ENCODE measurements around the gene SERPINA6.
"Not testable (repeated sequence)": the region's sequence is repeated elsewhere in the genome, so short reads cannot be mapped to it uniquely, and the experiment has no call there.

The SERPINA6 gene

GRCh38 chr14:94320243-94320642 is 2.9 kb downstream of the SERPINA6 start:
- no peak for DNase-seq

- DNase-seq, result no peak
Measured at GRCh38 chr14:94317259-94317658, 5.9 kb downstream of the SERPINA6 start.

DNA sequence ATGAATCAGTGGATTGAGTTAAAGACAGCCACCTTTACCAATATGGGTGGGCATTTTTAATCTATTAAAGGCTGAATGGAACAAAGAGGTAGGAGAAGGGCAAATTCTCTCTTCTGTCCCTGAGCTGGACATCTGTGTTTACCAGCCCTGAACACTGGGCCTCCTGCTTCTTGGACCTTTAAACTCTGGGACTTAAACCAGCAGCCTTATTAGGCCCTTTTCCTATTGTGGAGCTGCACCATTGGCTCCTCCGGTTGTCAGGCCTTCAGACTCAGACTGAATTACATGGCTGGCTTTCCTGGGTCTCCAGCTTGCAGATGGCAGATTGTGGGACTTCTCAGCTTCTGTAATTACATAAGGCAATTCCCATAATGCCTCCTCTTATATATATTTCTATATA is 6.4 kb downstream of the SERPINA6 start:
- no peak for DNase-seq

- no peak for DNase-seq
Measured at GRCh38 chr14:94314890-94315289, 8.2 kb downstream of the SERPINA6 start.

DNA sequence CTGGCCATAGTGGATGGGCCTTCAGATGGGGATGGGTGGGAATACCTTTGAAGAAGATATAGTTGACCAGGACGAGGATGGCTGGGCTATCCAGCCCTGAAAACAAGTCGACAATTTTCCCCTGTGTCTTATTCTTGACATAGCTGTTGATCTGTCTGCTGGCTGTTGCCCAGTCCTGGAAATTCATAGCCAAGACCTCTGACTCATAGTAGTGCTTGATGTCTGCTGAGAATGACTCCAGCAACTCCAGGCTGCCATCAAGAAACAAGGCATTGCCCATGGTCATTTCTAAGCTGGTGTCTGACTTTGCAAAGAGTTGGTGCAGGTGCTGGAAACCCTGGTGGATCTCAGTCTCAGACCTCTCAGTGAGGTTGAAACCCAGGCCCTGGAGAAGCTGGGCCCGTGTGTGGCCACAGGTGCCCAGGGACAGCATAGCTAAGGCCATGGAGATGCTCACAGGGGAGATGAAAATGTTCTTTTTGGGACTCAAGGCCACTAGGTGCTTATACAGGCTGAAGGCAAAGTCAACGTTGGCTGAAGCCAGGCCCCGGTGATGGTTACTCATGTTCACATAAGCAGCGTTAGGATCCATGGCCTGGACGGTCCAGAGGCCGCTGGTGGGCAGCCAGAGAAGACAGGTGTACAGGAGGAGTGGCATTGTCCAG is 9.0 kb downstream of the SERPINA6 start:
- DNase-seq, result no peak

- DNase-seq, result no peak
Measured at GRCh38 chr14:94312481-94313246, 10.5 kb downstream of the SERPINA6 start.

GRCh38 chr14:94310248-94310647 is 12.9 kb downstream of the SERPINA6 start:
- DNase-seq, result no peak

- DNase-seq, result no peak
Measured at GRCh38 chr14:94309721-94310120, 13.4 kb downstream of the SERPINA6 start.

GRCh38 chr14:94307410-94307992 is 15.6 kb downstream of the SERPINA6 start:
- peak; percentile 7 for DNase-seq

GRCh38 chr14:94306047-94306978 is 16.8 kb downstream of the SERPINA6 start:
- no peak for DNase-seq

DNA sequence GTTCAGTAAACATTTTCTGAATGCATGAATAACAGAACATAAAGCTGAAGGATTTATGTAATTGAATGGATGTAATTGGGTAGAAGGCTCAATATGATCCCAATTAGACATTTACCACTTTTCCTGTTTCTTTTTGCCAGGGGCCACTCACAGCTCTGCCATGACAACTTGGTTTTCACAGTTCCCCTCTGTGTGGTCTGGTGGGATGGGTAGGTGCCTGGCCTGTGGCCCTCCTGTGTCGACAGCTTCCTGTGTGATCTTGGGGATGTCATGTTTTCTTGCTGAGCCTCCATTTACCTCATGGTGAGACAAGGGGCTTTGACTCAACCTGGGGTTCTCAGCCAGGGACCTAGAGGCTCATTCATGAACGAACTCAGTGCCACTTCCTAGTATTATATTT is 17.5 kb downstream of the SERPINA6 start:
- no peak for DNase-seq

GRCh38 chr14:94304243-94304642 is 18.9 kb downstream of the SERPINA6 start:
- DNase-seq, result no peak

DNA sequence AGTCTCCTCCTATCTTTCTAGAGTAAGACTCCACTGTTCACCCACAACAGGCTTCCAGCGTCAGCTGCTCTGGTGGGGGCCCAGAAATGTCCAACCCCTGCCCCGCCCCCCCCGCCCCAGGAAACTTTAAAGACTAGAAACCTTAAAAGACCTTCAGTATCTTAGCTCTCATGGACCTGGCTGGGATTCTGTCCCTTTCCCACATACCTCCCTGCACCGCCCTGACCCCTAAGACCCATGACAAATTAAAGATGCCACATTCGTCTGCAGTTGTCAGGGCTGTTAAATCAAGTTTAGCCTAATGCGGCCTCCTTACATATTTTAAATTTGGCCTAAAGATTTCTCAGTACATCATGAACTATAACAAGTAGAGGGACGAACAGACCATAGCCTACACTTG is 20.0 kb downstream of the SERPINA6 start:
- no peak for DNase-seq

- DNase-seq, result no peak
Measured at GRCh38 chr14:94298130-94298529, 25.0 kb downstream of the SERPINA6 start.

DNA sequence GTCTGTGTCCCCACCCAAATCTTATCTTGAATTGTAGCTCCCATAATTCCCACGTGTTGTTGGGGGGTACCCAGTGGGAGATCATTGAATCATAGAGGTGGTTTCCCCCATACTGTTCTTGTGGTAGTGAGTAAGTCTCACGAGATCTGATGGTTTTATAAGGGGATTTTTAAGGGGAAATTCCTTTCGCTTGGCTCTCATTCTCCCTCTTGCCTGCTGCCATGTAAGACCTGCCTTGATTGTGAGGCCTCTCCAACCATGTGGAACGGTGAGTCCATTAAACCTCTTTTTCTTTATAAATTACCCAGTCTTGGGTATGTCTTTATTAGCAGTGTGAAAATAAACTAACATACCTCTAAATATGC is 27.0 kb downstream of the SERPINA6 start:
- DNase-seq, result not testable (repeated sequence)

DNA sequence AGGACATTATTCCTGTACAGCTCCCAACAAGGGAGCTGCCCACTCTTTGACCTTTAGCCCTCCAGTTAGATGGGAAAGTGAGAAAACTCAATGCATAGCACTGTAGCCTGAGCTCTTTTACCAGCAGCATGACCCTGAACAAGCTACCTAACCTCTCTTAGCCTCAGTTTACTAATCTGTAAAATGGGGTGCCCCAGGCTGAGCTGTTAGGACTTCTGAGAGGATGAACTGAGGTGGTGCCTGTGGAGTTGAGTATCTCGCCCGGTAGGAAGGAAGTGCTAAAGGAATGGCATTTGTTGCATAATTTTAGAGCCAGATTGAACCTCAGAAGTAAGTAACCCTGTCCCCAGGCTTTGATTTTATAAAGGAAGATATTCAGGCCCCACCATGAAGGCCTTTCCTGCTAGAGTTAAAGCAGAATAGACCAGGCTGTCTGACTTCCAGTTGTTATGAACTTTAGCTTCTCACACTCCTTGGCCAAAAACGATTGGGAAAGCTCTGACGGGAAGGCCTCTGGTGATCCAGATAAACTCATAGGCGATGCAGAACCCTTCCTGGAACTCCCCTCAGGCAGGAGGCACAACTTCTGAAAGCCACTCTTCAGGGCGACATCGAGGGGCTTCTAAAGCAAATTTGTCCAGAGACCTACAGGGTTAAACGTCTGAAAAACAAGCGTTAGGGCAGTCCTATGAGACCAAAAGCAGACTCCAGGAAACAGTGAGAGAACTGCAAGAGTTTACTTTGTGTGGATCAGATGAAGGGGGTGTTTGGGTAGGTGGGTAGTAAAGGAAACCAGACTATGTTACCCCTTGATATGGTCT is 27.6 kb downstream of the SERPINA6 start:
- no peak for DNase-seq

GRCh38 chr14:94293578-94293924 is 29.6 kb downstream of the SERPINA6 start:
- DNase-seq, result no peak

GRCh38 chr14:94292872-94293577 is 30.1 kb downstream of the SERPINA6 start, which contains the start of gene SERPINA10:
TSS of gene SERPINA10 (minus strand) at chr14:94293268. CDS start at chr14:94290593, 2,675 bp downstream.
- no peak for DNase-seq

DNA sequence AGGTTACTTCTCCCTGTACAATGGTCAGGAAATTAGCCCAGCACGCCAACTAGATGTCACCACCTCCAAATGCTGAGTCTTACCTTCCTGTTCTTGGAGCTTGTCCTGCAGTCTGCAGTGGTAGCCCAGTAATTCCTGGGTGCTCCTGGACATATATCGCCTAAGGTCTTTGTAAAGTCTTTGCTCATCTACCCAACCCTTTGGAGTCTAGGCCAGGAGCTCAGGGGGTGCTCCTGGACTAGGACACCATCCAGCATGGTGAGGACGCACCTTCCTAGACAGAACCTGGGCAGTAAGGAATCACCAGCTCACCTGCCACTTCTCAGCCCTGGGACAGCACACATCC is 30.6 kb downstream of the SERPINA6 start:
- DNase-seq, result no peak

- no peak for DNase-seq
Measured at GRCh38 chr14:94291906-94292525, 31.1 kb downstream of the SERPINA6 start.
